Measurements from ENCODE around the gene ZNF682.

GRCh38 chr19:20038358-20039202 lies 725 bp downstream of the ZNF682 start:
- TF ChIP-seq CTCF (IDR thresholded peaks at IDR 0.05; ENCODE audit: insufficient read depth, low read length) (no peak), POLR2AphosphoS5 (IDR thresholded peaks at IDR 0.05; ENCODE audit: low read depth) (no peak), REST (IDR thresholded peaks at IDR 0.05; ENCODE audit: insufficient replicate concordance, low read depth) (no peak), SPI1 (IDR thresholded peaks at IDR 0.05; ENCODE audit: borderline replicate concordance, low read depth) (no peak), GABPA (IDR thresholded peaks at IDR 0.05; ENCODE audit: low read depth) (no peak)

Data from HL-60 (cell line).